Dedifferentiated amniotic fluid mesenchymal stem cell (primary cell): ENCODE measurements around the gene SMIM44.
"Not testable (repeated sequence)": the region's sequence is repeated elsewhere in the genome, so short reads cannot be mapped to it uniquely, and the experiment has no call there.

Source experiments
- DNase-seq: peaks from one replicate; pipeline ENCODE4 v3.0.0-alpha.2; 2016; ENCODE audit errors: extremely low spot score

The SMIM44 gene

GRCh38 chr19:3483226-3483628, at the start of gene SMIM44:
Gene SMIM44, minus strand, starts transcription at chr19:3483441. Its CDS starts 38 bp downstream, at chr19:3483403.
- no peak for DNase-seq

GRCh38 chr19:3533033-3533432, 49.8 kb upstream of the SMIM44 start:
- DNase-seq, result no peak

- no peak for DNase-seq
Observed at GRCh38 chr19:3532154-3532786, 49.0 kb upstream of the SMIM44 start.

- no peak for DNase-seq
Observed at GRCh38 chr19:3531716-3532115, 48.5 kb upstream of the SMIM44 start.

DNA sequence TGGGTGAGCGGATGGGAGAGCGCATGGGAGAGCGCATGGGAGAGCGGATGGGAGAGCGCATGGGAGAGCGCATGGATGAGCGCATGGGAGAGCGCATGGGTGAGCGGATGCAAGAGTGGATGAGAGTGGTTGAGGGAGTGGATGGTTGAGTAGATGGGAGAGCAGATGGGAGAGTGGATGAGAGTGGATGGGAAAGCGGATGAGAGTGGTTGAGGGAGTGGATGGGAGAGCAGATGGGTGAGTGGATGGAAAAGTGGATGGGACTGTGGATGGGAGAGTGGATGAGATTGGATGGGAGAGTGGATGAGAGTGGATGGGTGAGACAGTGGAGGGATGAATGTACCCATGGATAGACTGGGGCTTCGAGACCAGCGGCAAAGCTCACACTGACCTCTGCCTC, 47.1 kb upstream of the SMIM44 start:
- no peak for DNase-seq

GRCh38 chr19:3529299-3529698, 46.1 kb upstream of the SMIM44 start:
- DNase-seq, result not testable (repeated sequence)

DNA sequence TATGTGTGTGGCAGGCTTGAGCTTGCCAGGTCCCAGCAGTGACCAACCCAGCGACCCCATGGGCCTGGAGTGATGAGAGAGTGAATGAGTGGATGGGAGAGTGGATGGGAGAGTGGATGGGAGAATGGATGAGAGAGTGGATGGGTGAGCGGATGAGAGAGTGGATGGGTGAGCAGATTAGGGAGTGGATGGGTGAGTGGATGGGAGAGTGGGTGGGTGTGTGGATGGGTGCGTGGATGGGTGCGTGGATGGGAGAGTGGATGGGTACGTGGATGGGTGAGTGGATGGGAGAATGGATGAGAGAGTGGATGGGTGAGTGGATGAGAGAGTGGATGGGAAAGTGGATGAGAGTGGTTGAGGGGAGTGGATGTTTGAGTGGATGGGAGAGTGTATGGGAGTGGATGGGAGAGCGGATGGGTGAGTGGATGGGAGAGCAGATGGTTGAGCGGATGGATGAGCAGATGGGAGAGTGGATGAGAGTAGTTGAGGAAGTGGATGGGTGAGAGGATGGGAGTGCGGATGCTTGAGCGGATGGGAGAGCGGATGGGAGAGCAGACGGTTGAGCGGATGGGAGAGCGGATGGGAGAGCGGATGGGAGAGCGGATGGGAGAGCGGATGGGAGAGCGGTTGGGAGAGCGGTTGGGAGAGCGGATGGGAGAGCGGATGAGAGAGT, 45.4 kb upstream of the SMIM44 start:
- DNase-seq, result no peak

- DNase-seq, result no peak
Observed at GRCh38 chr19:3528080-3528479, 44.8 kb upstream of the SMIM44 start.

- DNase-seq, result no peak
Observed at GRCh38 chr19:3527238-3527910, 44.1 kb upstream of the SMIM44 start.

DNA sequence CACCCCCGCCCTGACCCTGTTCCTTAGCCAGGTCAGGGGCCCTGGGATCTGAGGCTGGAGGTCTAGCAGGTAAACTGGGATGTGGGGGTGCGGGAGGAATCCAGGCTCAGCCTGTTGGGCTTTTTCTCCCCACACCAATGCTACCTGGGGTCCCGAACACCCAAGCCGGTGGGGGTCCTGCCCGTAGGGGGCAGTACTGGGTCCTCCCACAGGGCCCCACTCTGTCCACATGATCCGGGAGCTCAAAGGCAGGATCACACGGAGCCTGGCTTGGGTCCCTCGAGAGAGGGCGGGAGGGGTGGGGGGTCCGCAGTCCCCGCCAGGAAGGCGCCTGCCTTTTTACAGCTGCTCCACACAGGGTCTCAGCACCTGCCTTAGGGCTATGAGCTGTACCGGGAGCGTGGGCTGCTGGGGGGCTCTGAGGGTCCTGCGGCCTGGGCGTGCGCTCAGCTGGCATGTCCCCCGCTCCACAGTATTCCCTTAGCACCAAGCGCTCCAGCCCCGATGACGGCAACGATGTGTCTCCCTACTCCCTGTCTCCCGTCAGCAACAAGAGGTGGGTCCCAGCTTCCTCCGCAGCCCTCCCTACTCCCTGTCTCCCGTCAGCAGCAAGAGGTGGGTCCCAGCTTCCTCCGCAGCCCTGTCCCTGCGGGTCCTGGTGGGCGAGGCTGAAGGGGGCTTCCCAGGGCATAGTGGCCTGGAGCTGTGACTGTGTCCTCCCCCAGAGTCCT, 43.4 kb upstream of the SMIM44 start:
- no peak for DNase-seq

DNA sequence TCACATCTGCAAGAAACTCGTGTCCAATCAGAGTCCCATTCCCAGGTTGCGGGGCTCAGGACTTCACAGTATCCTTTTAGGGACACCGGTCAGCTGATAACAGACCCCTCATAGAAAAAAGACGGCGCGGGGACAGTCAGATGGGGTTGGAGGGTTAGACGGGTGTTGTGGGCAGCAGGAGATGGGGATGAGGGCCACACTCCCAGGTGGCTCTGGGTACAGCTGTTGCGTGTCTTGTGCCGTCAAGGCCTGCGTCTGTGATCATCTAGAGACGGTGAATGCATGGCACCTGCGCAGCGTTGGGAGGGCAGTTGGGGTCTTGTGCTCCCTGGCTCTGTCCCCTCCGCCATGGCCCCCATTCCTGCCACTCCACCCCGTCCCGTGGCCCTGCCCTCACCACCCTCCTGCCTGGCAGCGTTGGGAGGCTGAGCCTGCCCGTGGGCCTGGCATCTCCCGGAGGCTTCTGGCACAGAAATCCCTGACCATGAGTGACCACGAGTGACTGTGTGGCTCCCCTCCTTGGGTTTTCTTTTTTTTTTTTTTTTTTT, 41.7 kb upstream of the SMIM44 start:
- no peak for DNase-seq

DNA sequence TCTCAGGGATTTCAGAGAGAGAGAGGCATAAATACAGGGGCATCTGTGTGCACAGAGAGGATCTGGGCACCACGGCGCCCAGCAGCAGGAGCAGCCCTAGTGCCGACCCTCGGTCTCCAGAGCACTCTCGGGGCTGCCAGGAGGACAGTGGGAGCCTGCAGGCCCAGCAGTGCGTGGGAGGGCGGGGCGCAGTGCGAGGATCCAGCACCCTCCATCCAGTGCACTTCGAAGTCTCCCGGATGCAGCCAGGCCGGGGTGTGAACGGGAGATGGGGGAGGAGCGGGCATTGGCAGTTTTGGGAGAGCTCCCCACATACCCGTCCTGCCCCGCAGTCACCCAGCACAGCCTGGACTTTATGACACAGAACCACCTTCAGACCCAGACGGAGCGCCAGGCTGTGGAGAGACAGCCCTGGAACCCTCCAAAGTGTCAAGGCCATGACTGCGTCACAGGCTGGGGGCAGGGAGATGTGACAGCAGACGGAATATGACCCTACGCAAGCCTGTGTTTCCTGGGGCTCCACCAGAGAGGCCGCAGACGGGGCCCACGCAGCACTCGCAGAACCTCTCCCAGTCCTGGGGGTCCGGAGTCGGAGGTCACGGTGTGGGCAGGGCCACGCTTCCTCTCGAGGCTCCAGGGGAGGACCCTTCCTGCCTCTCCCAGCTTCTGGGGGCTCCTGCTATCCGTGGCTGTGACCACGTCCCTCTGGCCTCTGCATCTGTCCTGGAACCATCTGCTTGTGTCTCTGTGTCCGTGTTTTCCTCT, 41.0 kb upstream of the SMIM44 start:
- no peak for DNase-seq

GRCh38 chr19:3523361-3524077, 40.3 kb upstream of the SMIM44 start:
- no peak for DNase-seq

DNA sequence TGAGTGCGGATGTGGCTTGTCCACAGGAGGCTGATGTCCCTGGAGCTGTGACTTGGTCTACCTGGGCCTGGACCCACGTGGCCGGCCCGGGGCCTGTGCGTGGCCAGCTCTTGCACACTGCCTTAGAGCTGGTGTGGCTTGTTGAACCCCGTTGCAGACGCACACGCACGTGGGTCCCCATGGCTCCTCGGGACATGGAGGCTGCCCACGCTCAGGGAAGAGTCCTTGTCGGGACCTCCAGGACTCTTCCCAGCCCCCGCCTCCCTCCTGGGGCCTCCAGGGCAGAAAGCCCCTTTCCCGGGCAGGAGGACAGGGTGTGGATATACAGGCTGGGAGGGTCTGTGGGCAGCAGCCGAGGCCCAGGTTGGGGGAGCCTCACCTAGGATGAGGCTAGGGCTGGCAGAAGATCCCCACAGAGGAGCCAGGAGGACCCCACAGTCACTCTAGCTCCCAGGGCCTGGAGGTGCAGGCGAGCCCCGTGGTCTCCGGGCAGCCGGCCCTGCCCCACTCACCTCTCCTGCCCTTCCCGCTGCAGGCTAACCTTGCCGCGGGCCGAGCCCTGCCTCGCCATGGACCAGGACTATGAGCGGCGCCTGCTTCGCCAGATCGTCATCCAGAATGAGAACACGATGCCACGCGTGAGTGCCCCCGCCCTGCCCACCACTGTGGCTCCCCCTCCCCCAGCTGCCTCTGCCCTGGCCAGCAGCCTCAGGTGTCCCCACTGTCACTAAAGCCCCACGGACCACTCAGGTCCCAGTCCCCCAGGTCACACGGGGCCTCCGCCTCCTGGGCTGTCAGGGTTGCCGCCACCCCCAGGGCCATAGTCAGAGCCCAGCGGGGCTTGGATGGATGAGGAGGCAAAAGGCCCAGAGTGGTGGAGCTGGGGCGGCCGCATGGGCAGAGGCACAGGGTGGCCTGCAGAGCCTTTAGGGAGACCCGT, 39.5 kb upstream of the SMIM44 start:
- DNase-seq, result no peak

- no peak for DNase-seq
Observed at GRCh38 chr19:3521104-3521445, 37.8 kb upstream of the SMIM44 start.

DNA sequence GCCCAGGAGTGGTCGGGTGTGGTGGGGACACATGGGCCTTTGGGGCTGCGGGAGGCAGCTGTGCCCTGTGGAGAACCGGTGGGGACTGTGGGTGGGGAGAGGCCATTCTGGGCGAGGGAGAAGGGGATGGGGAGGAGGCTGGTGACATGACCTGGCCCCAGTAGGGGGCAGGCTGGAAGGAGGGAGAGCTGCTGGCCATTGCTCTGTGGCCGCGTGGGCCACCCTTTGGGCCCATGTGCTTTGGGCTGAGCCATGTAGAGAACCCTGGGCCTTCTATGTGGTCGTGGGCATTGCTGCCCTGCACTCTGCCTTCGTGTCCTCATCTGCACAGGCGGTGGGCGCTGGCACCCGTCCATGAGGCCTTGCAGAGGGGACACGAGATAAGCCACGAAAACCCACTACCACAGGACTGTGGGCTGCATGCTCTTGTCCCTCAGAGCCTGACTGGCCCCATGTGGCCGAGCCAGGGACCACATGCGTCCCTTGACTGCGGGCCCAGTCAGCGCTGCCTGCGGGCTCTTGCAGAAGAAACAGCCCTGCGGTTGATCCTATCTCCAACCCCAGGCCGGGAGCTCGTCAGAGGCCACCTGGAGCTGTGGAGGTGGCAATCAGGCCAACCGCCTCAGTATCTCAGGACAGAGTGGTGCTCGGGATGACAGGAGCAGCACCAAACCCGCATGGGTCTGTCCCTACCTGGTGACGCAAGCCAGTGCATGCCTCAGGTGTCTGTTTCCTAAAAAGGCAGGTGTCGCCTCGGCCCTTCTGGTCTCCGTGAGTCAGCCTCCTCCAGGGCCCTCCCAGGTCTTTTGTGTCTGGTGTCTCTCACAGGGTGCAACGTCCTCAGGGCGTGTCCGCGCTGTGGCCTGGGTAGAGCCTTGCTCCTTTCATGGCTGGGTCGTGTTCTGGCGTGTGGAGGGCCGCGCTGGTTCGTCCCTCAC, 37.2 kb upstream of the SMIM44 start:
- no peak for DNase-seq

- DNase-seq, result no peak
Observed at GRCh38 chr19:3519126-3519525, 35.9 kb upstream of the SMIM44 start.

GRCh38 chr19:3518659-3519058, 35.4 kb upstream of the SMIM44 start:
- no peak for DNase-seq

DNA sequence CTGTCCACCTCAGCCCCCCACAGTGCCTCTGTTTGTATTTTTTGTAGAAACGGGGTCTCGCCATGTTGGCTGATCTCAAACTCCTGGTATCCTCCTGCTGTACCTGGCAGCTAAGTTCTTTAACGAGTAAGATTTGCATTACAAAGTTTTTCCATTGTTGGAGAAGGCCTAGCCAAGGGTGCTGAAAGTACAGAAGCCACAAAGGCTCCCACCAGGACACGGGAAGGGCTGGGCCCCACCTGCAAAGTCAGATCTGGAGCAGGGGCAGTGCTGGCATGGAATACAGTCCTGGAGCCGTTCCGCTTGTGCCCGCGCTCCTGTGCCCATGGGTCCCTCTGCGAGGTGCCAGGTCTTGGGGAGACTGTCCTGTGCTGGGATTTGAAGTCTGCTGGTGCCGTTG, 35.0 kb upstream of the SMIM44 start:
- DNase-seq, result no peak
